ENCODE measurements around the gene DHX58.
A peak's percentile ranks its signal among the peaks of the same experiment; 100 is the strongest.

DHX58 gene

DNA sequence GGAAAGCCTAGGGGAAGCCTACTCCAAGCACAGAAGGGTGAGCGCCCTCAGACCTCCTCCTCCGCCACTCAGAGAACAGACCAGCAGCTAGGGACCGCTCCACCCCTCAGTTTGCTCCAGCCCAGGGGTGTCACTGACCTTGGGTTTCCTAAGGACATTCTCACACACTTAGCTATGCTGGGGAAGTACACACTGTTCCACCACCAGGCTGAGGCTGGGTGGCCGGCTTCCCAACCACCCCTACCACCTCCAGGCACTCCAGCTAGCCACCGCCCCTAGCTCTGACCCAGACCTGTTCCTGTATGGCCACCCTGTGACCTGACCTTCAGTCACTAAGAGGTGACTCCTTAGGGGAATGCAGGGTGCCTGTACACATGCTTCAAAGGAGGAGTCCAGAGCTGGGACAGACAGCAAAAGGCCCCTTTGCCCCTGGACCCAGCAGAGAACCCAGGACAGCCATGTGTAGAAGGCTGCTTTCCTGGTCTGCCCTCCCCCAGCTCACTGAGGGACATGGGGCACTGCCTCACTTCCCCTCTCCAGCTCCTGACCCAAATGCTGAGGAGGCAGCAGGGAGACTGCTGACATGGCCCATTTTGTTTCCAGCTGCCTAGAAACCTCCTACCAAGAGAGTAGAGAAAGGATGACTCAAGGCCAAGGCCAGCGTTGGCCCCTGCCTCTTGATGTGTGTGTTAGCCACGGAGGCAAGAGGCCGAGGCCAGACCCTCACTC is 16.8 kb upstream of the DHX58 start:
- DNase-seq (ENCODE audit: low read depth in 2 of 2): no peak

DNA sequence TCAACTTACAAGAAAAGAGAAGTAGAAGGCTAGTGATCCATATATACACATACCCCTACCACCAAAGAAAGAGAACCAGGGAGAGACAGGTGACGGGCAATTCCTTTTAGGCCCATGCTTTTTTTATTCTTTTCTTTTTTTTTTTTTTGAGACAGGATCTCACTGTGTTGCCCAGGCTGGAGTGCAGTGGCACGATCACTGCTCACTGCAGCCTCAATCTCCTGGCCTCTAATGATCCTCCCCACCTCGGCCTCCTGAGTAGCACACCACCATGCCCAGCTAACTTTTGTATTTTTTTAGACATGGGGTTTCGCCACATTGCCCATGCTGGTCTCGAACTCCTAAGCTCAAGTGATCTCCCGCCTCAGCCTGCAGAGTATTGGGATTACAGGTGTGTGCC is 14.9 kb upstream of the DHX58 start:
- DNase-seq (ENCODE audit: low read depth in 2 of 2): no peak

DNA sequence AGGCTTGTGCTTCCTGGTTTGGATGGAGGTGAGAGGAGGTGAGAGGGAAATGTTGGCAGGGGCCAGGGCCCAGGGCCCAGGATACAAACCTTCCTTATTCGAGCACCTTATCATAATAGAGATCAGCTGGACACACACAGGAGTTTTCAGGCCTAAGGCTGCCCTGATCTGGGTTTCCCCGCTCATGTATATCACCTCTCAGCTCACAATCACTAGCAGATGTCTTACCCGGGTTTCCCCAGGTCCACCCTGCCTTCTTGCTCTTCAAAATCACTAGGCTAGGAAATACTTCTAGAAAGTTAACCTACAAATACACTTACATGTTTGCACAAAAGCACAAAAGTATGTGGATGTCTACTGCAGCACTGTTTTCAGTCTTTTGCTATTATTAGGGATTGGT is 14.3 kb upstream of the DHX58 start:
- DNase-seq (ENCODE audit: low read depth in 2 of 2): no peak

DNA sequence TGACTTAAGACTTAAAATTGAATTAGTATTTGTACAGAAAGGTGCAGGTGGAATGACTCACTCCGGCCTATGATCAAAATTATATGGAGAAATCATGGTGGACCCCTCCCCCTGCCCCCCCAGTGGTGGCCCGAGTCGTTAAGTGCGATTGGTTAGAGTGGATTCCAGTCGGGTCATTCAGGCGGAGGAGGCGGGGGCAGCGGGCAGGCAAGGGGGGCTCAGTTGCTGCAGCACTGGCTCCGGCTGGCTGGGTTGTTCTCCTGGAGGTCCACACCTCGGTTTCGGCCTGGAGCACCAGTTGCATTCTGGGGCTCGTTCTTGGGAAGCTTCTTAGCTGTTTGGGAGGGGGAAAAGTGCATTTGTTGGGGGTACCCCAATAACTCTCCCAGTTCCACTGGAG is 13.1 kb upstream of the DHX58 start:
- DNase-seq (ENCODE audit: low read depth in 2 of 2): no peak

DNA sequence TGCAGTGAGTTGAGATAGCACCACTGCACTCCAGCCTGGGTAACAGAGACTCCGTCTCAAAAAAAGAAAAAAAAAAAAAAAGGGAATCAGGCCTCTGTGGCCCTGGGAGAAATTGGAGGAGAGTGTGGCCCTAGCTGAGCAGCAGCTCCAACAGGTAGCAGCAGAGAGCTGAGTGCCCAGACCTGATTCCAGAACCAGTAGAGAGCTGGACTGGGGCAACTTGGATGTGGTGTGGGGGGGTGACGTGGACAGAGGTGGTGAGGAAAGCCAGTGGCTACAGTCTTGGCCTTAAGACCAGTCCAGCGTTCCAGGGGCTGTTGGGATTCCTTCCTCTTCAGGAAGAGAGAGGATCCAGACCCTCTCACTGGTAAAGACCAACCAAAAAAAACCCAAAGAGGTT is 11.7 kb upstream of the DHX58 start:
- no peak for DNase-seq (ENCODE audit: low read depth in 2 of 2)

DNA sequence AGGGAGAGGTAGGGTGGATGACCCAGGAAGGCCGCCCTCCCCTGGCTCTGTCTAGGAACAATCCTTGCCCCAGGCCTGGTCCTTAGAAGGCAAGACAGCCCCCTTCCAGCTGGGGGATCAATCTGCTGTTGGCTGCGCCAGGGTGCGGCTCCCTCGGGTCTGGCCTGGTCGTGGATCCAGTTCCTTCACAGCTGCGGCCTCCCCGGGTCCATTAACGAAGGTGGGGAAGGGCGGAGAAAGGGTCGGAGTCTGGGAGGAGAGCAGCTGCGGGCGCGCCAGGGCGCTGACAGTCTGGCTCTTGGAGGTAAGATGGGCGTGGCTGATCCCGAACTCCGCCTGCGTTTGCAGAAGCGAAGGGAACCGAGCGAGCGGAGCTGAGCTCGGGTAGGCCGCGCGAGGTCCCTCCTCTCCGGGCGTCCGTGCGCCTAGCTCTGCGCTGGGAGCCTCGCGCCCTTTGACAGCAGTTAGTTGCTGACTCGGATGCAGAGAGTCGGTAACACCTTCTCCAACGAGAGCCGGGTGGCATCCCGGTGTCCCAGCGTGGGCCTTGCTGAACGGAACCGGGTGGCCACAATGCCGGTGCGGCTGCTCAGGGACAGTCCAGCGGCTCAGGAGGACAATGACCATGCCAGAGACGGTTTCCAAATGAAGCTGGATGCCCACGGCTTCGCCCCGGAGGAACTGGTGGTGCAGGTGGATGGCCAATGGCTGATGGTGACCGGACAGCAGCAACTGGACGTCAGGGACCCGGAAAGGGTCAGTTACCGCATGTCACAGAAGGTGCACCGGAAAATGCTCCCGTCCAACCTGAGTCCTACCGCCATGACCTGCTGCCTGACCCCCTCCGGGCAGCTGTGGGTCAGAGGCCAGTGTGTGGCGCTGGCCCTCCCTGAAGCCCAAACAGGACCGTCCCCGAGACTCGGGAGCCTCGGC is 10.1 kb upstream of the DHX58 start, which contains the start of gene HSPB9:
Gene HSPB9 (plus strand): TSS at position 434 of the 933 bp plus-strand sequence. CDS start 47 bp downstream, at position 481.
- no peak for DNase-seq (ENCODE audit: low read depth in 2 of 2)

DNA sequence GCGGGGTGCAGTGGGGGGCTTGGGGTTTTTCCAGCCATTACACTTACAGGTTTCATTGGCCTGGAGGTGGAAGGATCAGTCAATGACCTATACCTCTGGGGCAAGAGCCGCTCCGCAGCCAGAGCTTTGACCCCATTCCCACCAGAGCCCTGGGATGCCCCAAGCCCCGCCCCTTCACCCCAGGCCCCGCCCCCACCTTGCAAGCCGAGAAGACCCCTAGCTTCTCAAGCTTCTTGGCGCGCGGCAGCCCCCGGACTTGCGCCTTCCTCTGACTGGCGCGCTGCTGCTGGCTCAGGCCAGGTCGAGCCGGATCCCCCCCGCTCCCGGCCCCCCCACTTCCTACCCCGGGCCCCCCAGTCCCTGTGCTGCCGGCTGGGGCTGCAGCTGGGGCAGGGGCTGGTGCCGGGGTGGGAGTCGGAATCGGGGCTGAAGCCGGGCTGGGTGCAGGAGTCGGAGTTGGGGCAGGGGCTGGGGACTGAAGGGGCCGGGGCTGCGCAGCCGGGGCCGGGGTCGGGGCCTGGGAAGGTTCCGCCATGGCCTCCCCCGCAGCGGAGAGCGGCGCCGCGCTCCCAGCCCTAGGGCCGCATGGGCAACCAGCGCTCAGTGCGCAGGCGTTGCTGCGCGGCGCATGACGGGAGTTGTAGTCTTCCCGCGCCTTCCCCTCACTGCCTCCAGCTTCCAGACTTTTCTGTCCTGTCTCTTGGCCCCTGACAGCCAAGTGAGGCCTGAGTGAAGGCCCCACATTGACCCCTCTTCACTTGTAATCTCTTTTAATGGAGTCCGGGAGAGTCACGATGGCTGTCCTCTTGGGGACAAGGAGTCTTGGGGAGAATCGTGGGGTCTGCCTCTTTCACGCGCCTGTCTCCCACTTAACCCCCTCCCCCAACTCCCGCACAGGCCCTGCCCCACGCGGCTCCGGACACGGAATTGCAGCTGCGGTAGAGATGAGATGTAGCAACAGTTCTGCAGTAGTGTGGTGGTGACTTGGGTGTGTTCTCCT is 8.6 kb upstream of the DHX58 start, which contains the start of gene KAT2A:
Gene KAT2A (minus strand): TSS at position 598 of the 1,000 bp plus-strand sequence. CDS start 63 bp downstream, at position 535.
- peak; percentile 69 to 73 for DNase-seq (ENCODE audit: low read depth in 2 of 2)

DNA sequence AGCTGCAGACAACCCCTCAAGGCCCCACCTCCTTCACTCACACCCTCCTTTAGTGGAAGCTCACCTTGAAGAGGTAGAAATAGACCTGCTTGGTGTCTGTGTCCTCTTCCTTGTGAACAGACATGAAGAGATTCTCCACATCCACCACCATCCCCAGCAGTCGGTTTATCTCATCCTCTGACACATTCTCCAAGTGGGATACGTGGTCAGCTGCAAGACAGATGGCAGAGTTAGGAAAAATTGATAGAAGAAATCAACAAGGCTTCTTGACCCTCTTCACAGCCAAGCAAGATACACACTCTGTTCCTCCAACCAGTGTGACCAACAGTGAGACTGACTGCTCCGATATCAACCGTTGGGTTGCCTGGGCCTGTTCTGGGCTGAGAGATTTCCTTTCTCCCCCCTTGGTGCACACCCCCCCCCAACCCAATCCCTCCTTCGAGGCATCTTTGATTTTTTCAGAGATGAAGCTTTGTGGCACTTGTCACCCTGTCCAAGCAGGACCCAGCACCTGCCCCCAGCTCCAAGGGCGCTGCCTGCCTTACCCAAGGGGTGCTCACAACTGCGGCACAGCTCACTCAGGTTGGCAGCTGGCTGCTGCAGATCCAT is 7.8 kb upstream of the DHX58 start:
- no peak for DNase-seq (ENCODE audit: low read depth in 2 of 2)

DNA sequence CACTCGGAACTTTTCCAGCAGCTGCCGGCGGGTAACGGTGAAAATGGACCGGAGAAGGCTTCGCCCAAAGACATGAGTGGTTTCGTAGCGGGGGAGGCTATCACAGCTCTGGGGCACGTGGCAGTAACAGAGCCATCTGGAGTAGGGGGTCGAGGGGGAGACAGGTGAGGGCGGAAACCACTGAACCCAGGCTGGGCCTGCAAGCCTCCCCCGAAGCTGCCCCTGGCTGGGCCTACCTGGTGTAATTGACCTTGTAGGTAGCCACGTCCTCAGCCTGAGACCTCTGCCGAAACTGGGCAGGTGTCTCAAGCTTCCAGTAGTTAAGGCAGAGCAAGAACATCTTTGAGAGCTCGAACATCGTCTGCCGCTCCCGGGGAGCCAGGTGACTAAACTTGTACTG is 6.8 kb upstream of the DHX58 start:
- DNase-seq (ENCODE audit: low read depth in 2 of 2): no peak

DNA sequence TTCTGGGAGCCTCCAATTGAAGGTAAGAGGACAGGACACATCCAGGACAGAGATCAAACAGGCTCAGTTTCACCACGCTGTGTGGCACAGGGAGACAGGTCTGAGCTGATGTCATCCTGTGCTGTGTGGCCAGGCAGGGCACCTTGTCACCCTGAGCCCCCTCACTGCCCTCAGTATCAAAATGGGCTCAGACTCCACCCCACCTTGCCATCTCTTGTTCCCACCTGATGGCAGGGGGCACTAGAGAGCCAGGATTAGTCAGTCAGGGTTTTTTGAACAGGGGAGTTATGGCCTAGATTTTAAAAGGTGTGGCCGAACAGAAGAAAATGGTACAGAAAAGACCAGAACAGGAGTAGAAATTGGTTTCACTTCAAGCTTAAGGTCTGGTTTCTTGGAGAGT is 6.0 kb upstream of the DHX58 start:
- no peak for DNase-seq (ENCODE audit: low read depth in 2 of 2)

DNA sequence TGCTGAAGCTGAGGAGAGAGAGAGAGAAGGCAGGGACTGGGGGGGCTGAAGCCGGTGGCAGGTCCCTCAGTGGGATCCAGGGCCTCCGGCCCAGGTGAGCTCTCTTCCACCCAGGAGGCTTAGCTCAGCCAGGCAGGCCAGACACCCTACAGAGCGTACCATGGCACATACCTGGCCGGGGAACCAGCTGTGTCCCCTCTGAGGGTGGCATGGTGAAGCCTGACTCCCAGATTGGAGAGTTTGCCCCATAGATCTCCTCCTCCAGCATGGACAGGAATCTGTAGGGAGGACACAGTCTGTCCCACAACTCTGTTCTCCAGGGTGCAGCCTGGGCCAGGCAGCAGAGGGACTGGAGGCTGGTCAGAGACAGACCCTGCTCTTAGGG is 5.6 kb upstream of the DHX58 start:
- no peak for DNase-seq (ENCODE audit: low read depth in 2 of 2)

DNA sequence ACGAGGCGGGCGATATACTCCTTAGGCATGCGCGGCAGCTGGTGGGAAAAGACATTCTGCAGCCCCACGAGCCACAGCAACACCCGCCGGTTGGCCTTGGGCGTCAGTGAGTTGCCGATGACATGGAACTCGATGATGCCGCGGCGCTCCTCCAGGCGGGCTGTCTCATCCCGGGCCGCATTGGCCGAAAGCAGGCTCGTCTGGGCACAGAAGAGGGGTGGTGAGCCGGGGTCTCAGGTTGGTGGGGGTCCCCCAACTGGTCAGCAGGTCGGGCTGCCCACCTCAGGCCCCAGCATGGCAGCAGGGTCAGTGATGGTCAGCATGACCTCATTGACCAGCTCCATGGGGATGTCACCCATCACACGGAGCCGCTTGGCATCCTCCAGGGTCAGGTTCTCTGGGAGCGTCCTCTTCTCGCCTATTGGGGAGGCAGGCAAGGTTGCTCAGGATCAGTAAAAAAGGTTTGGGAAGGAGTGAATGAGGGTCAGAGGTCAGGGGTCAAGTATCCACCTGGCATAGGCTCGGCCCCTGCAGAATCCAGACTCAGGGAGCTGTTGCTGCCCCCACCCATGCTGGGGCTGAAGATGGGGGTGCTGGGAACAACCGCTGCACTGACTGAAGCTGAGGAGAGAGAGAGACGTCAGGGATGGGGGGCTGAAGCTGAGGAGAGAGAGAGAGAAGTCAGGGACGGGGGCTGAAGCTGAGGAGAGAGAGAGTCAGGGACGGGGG is 5.0 kb upstream of the DHX58 start:
- no peak for DNase-seq (ENCODE audit: low read depth in 2 of 2)

DNA sequence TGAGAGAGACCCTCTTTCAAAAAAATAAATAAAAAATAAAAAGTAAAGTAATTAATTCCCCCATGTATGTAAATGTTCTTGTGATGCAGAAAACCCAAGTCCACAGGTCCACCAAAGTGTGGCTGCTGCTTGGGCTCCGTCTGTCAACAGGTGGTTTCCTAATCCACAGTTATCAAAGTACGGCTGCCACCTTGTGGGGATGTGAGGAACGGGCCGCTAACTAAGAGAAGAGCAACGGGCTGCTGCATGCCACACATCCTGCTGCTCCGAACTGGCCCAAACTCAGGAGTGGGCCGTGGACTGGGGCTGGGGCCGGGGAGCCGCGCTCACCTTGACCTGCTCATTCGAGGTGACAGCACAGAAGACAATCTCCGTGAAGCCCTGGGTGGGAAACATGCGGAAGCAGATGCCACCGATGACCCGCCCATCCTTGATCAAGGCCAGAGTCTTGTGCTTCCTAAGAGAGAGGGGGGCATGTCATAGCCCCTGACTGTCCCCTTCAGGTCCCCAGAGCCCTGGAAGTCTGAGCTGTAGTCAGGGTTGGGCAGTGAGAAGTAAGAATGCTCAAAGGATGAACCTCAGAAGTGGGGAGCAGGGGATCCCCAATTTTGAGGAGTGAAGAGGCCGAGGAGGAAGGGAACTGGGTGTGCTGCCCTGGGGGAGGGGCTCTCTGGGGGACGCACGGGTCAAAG is 4.3 kb upstream of the DHX58 start:
- DNase-seq (ENCODE audit: low read depth in 2 of 2): peak; percentile 72 to 76

DNA sequence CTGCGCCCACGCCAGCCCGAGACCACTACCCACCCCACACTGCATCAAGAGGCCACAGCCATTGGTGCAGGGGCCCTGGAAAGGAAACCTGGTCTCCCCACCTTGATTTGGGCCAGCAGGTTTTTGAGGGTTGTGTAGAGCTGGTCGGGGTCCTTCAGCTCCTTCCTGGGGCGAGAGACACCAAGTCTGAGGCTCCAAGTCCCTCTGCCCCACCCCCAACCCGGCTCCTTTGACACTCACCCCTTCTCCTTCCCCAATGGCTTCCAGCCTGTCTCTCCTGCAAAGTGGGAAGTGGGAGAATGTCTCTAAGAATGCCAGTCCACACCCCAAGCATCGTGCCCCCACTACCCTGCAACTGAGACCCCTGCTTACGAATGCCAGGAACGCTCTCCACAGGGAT is 1.6 kb upstream of the DHX58 start:
- no peak for DNase-seq (ENCODE audit: low read depth in 2 of 2)

DNA sequence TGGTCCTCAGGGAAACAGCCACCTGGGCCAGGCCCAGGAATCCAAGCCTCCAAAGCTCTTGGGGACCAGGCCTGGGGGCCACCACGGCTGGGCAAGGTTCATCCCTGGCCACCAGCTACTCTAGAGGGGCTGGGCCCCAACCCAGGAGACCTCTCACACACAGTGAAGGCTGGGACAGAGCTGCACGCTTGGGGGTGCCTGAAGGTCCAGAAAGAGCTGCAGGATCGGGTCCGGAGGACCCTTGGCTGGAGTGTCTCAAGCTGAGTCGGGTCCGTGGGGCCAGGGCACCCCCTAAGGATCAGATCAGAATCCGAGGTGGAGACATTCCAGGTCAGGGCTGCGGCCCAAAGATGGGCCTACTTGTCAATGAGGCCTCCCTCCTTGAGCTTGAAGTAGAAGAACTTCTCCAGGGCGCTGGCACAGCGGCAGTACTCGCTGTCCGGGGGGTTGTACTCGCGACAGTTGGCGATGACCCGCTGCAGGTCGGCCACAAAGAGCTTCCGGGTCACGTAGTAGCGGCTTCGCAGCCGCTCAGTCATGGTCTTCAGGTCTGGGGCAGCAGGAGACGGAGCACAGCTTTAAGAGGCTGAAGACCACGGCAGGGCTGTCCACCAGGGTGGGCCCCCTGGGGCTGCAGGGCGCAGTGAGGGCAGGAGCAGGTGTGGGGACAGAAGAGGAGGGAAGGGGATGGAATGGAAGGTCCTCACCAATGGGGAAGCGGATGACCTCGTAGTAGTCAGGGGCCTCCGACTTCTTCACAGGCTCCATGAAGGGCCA is 967 bp upstream of the DHX58 start:
- DNase-seq (ENCODE audit: low read depth in 2 of 2): no peak

DNA sequence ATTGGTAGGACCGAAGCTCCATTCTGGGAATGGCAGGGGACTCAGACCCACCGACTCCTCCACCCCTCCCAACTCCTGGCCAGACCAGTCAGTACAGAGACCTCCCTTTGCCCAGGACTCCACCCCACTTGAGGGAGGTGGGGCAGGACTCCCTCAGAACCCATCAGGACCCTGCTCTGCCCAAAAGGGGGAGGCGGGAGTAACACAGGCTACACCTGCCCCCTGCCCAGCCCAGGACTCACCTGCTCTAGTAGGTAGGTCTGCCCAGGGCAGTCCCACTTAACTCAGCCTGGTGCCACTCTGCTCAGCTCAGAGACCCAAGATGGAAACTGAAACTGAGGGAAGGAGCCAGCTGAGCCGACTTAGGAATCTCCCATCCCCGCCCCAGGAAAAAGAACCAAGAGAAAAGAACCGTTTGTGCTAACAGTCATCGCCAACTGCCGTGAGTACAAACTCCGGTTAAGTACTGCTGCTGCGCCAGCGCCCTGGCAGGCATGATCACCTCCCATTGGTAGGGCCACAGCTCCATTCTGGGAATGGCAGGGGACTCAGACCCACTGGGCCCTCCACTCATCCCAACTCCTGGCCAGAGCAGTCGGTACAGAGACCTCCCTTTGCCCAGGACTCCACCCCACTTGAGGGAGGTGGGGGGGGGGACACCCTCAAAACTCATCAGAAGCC is 503 bp downstream of the DHX58 start:
- no peak for DNase-seq (ENCODE audit: low read depth in 2 of 2)

DNA sequence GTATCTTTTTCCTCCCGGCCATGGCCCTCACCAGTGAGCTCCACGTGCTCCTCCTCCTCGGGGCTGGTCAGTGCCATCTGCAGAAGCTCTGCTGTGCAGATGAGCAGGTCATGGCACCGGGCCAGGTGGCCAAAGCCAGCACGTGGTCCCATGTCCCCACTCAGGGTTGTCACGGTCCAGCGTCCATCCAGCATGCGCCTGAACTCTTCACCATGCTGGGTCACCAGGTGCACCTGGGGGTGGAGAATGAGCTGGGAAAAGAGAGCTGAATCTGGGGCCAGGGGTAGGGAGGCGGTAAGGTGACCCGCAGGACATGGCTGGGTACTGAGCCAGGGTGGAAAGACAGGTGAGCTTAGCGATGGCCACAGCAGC is 1.3 kb downstream of the DHX58 start:
- DNase-seq (ENCODE audit: low read depth in 2 of 2): no peak
